Cardiac fibroblast (primary cell): Measurements from ENCODE around the gene DCTN1.

Source experiments
- DNase-seq, 2 donors: peaks; one replicate each; pipeline versions ENCODE4 v3.0.0 to v3.0.0-alpha.2; 2010; ENCODE audit warnings: low read depth in 2 of 2
- H3K4me3 ChIP-seq, 2 donors: replicated peaks in 1 of 2; 1 replicate in 1 of 2; 2 replicates in 1 of 2; pipeline ENCODE4 v1.5.1; 2011; ENCODE audit warnings: low read depth in 2 of 2, low read length in 2 of 2, mild to moderate bottlenecking in 2 of 2, moderate library complexity in 1 of 2
- CTCF ChIP-seq: IDR thresholded peaks from one replicate; pipeline ENCODE4 v1.5.1; 2011; ENCODE audit warnings: low read depth, mild to moderate bottlenecking, low read length, inconsistent platforms

DCTN1 gene

GRCh38 chr2:74316627-74317295 lies 63.4 kb downstream of the DCTN1 start:
- no peak overlapping the region for H3K4me3 ChIP-seq
- no peak for DNase-seq
- no peak for TF ChIP-seq CTCF

GRCh38 chr2:74314107-74314506 lies 66.0 kb downstream of the DCTN1 start:
- no peak overlapping the region for H3K4me3 ChIP-seq
- DNase-seq = no peak

GRCh38 chr2:74313497-74313896 lies 66.6 kb downstream of the DCTN1 start:
- TF ChIP-seq CTCF = no peak
- no peak for DNase-seq

More at GRCh38 chr2:74314107-74314506, 66.0 kb downstream of the DCTN1 start:
- no peak for TF ChIP-seq CTCF

GRCh38 chr2:74312913-74313312 lies 67.2 kb downstream of the DCTN1 start:
- DNase-seq = no peak
- no peak for TF ChIP-seq CTCF
- no peak overlapping the region for H3K4me3 ChIP-seq

More at GRCh38 chr2:74313497-74313896, 66.6 kb downstream of the DCTN1 start:
- H3K4me3 ChIP-seq = no peak overlapping the region
